ACHN (cell line): ENCODE data around the gene ANO8.
A peak's percentile ranks its signal among the peaks of the same experiment; 100 is the strongest.

ENCODE experiments used
- DNase-seq: peaks from one replicate; pipeline ENCODE4 v3.0.0-alpha.2; 2015
- in situ Hi-C: cut with HindIII; loops from 2 replicates; pipeline ENCODE4 v1.10.0; 2017; ENCODE audit warnings: low sequenced_read_pairs, low pct_ligation_motif_present, low pct_unique_long_range_greater_than_20kb

The ANO8 gene

DNA sequence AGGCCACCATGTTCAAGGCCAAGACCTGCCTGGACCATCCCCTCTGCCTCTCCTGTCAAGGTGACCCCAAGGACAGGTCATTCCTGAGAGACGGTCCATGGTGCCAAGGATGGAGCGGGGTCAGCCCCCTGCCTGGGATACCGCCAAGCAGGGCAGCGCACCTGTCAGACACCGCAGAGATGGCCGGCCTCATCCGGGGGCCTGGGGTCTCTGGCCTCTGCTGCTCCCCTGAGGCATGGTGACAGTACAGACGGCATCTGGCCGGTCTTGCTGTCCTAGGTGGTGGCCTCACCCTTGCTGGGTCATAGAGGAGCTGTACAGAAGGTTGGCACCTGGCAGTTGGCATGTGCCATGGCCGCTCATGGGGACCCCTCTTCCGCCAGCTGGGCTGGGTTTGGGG, 14.2 kb downstream of the ANO8 start:
- in situ Hi-C loops = no loop called here
- no peak for DNase-seq

DNA sequence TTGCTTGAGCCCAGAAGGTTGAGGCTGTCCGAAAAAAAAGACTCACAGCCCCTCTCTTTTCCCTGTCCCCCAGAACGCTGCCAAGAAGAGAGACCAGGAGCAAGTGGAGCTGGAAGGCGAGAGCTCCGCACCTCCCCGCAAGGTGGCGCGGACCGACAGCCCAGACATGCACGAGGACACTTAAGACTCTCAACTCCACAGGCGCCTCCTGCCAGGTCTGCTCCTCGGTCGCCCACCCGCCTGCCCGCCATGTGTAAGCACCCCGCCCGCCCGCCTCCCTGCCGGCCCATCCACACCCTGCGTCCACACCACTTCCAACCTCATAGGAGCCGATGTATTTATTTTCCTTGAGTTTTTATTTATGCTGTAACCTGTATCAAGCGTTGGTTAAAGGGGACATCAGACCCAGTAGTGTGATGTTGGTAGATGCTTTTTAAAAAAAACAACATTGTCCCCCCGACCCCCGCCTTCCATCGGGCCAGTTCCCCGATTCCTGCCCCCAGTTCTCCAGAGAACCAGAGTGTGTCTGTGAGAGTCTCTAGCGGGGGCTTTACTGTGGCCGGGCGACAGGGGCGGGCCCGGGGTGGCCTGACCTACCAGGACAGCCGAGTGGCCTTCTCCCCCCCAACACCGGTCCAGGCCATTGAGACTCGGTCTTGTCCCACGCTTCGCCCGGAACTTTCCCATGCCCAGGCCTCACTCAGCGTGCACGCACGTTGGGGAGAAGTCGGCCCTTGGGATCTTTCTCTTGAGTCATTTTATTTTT, 15.0 kb downstream of the ANO8 start:
- no peak for DNase-seq
- in situ Hi-C loops = no loop called here

DNA sequence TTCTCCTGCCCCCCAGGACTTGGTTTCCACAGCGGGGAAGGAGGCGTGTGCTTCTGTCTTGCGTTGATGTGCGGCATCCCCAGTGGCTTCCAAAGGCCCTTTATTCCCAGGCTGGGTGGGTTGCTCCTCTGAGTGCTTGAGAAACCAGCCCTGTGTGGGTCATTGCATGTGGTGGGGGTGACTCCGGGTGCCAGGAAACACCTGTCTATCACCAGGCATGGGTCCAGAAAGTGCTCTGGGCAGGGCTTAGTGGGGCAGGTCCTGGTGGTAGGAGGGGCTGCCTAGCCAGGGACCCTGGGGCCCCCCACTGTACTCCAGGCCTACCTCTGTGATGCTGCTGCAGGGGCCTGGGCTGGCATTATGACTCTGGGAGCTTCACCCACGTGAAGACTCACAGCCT, 15.7 kb downstream of the ANO8 start:
- no peak for DNase-seq
- in situ Hi-C loops = no loop called here

DNA sequence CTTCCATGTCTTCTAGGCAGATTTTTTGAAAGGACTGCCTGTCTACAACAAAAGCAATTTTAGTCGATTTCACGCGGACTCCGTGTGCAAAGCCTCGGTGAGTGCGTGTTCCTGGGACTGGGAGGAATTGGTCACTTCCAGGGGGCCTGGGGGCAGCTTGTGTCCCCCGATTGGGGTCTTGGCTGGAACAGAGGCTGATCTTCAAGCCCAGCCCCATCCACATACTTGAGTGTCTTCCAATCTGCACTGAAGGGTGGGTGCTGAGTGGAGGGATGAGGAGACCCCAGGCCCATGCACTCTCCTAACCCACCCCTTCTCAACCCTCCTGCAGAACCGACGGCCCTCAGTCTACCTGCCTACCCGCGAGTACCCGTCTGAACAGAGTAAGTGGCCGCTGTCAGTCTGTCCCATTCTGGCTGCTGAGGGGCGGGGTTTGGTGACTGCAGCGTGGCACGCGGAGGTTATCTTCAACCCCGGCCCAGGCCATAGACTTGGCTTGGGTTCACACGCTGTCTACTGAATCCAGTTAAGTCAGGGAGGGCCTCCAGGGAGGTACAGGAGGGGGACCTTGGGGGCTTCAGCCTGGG, 20.6 kb downstream of the ANO8 start:
- in situ Hi-C loops = no loop called here
- DNase-seq = no peak

DNA sequence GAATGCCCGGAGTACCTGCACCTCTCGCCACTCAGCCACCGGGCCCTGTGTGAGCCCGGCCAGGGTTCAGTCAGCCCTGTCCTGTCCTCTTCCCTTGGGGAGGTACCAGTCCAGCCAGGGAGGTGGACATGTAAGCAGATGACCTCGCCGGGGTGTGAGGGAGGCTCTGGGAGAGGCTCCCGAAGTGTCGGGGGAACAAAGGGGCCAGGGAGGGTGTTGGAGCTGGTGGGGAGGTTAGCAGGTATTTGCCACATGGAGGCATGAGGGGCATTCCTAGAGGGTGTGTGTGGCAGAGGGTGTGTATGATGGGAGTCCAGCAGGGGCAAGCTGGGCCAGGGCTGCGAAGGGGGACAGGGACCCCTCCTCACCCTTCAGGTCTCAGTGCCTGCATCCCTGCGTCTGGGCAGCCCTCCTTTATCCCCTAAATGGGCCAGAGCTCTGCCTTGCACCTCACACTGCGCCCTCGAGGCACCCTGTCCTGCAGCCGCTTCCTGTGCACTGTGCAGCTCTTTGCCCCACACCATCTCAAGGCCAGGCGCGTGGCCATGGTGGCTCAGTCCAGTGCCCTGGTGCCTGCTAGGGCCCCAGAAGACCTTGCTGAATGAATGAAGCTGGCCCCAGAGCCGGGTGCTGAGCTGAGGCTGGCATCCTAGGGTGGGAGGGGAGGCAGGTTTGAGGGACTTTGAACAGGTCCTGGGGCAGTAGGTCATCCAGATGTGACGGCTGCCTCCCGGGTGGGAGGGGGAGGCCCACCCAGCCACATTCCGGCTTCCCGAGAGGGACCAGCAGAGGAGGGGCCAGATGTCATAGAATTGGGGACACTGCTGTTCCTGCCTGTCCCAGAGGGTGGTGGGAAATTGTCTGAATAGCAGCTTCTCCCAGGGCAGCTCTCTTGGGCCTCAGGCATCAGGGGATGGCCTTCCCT, 22.2 kb downstream of the ANO8 start:
- in situ Hi-C loops = no loop called here
- no peak for DNase-seq

DNA sequence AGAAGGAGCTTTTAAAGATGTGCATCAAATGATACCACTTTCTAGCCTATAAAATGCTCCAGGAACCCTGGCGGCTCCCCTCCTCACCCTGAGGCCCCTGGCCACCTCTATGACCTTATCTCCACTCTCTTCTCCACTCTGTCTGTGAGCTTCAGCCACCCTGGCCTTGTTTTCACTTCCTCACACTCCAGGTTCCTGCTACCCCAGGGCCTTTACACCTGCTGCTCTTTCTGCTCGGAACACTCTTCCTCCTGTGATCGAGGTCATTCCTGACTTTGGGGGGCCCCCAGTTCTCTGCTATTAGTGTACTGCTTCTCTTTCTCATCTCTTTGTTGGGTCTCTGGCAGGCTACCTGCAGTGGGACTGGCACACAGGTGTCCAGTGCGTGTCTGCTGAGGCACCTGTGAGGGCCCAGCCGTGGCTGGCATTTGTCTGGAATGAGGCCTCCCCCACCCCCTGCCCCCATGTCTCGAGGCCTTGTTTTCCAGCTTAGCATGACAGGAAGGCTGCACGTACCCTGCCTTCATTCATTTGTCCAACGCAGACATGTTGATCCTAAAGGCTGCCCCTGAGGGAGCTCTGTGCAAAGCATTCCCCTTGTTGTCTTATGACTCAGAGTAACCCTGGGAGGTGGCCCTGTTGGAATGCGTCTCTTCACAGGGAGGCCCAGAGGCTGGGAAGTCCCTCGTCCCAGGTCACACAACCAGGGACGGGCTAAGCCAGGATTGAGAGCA, 23.0 kb downstream of the ANO8 start:
- in situ Hi-C loops = no loop called here
- peak; percentile 81 for DNase-seq

DNA sequence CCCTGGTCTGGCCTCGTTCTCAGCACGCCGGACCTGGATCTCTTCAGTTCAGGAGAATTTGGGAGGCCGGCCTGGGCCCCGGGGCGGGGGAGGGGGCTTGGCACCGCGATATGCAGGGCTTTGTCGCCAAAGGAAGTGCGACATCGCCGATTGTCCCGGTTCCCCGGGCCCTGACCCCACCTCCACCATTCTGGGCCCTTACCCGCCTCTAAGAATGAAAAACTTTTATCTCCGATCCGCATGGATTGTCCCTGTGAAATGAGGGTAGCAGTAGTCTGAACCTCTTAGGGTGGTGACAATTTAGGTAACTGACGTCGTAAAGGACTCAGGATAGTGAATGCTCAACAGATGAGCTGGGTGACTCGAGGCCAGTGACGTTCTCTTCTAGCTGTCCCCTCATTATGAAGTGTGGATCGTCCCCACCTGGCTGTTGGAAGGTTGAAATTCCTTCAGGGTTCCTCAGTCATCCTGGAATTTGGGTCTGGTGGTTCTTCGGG, 24.6 kb downstream of the ANO8 start:
- no peak for DNase-seq
- in situ Hi-C loops = no loop called here

DNA sequence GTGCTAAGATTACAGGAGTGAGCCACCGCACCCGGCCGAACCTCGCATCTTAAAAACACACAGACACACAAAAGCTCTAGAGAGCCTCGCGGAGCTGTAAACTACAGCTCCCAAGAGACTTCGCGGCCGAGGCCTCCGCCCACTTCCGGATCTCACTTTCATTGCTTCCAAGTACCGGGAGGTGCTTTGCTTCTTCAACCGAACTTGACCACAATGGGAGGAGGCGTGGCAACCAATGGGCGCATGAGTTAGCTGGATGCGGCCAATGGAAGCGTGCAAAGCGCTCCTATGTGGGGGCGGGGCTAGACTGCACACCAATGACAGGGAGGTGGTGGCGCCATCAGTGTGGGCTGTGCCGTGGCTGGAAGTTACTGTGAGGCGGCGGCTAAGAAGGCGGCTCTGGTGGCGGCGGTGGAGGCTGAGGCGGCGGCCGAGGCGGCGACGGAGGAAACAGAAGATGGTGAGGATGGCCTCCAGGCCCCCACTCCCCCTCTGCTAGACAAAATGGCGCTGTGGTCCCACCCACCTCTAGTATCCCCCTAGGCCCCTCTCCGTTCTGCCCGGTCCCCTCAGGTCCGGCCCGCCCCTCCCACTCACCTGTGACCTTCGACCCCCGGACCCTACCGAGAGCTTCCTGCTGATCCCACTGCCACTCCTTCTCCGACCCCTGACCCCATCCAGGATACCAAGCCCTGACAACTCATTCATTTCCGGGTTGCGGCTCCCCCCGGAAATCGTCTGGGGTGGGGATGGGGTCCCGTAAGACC, 25.3 kb downstream of the ANO8 start, which contains the start of gene DDA1:
DDA1 (plus strand) TSS at position 366 of the 767 bp plus-strand sequence; CDS start at position 458, 92 bp downstream.
- peak; percentile 99 for DNase-seq
- in situ Hi-C loops = no loop called here

DNA sequence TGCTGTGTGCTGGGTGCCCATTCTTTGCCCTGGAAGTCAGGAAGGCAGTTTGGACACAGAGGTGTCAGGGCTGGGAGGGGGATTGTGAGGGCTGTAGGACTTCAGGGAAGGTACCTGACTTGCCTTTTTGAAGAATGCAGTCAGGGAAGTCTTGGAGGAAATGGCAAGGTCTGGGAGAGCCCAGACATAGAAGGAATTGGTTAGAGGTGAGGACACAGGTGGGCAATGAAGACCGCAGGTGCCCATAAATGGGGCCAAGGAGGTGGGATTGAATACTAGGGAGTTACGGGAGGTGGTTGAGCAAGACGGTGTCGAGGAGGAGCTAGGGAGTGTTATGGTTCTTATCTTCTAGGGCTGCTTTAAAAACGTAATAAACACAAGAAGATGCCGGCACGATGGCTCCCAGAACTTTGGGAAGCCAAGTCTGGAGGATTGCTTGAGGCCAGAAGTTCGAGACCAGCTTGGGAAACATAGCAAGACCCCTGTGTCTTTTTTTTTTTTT, 26.7 kb downstream of the ANO8 start:
- in situ Hi-C loops = no loop called here
- DNase-seq = no peak

DNA sequence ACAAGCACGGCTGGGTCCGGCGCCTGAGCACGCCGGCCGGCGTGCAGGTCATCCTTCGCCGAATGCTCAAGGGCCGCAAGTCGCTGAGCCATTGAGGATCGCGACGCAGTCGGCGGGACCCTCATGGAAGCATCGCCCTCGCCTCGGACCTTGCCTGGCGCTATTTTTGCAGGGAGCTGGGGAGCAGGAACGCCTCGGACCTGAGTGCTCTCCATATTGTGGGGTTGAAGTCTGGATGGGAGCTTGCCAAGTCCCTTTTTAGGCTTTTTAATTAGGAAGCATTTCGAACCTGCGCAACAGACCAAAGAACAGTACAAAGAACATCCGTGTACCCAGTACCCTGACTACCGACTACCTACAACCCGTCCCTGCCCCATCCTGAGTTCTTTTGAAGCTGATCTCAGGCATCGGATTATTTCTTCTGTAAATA, 28.4 kb downstream of the ANO8 start:
- no peak for DNase-seq
- in situ Hi-C loops = no loop called here

DNA sequence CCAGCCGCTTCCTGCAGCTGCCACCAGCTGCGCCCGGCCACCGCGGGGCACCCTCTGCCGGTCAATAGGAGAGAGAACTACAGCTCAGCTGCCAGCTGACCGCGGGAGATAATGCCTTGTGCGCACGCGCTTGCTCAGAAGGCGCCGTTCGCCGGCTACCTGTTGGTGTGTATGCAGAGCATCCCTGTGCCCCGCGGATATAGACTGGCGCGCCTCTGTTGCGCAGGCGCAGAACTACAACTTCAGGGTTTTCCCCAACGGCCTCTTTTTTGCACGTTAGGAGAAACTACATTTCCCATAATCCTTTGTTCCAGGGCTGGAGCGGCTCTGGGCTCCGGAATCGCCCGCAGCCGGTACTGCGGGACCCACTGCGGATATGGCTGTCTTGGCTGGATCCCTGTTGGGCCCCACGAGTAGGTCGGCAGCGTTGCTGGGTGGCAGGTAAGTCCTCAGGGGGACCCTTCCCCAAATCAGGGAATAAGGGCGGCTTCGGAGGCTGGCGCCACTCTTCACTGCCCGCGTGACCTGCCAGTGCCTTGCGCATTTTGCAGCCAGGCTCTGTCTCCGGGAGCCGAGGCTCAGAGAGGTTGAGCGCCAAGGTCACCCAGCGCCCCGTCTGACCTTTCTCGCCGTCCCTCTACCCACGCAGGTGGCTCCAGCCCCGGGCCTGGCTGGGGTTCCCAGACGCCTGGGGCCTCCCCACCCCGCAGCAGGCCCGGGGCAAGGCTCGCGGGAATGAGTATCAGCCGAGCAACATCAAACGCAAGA, 29.0 kb downstream of the ANO8 start, which contains the start of gene MRPL34:
MRPL34 (plus strand) TSS at position 356 of the 768 bp plus-strand sequence; CDS start at position 377, 21 bp downstream.
- DNase-seq = peak; percentile 97
- in situ Hi-C loops = no loop called here

DNA sequence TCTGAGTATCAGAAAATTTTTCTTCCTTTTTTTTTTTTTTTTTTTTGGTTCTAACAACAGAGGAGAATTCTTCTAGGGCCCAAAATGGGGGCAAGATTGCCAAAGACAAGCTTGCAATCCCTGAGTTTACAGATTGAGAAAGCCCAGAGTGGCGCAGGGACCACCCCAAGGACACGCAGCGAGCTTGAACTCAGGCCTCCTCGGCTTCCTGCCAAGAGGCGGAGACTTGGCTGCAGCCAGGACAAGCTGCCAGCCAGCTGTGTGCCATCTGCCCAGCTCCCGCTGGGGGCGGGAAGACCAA, 29.5 kb downstream of the ANO8 start:
- DNase-seq = no peak
- in situ Hi-C loops = no loop called here

DNA sequence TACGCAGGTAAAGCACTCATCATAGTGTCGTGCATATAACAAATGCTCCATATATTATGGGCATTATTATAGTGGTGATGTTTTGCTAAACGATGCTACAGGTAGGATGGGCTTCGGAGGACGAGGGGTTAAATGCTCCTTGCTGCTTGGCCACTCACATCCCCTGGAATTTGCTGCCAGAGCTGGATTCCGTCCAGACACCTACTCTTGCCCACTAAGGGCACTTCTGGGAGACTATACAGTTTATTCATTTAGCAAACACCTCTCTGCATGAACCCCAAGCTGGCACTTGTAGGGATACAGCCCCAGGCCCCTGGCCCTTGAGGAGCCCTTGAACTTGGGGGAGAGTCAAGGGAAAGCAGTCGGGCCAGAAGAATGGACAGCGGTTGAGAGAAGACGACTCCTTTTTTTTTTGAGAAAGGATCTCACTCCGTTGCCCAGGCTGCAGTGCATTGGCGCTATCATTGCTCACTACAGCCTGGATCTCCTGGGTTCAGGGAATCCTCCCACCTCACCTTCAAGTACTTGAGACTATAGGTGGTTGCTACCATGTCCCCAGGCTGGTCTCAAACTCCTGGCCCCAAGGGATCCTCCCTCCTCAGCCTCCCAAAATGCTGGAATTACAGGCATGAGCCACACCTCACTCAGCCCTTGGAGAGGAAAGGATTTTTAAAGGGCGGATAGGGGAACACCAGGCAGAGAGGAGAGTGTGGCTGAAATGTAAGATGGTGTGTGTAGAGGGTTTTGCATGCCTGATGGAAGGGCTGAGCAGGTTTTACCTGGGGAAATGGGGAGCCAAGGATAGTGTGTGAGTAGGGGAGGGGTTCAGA, 30.1 kb downstream of the ANO8 start:
- peak; percentile 22 for DNase-seq
- in situ Hi-C loops = no loop called here

DNA sequence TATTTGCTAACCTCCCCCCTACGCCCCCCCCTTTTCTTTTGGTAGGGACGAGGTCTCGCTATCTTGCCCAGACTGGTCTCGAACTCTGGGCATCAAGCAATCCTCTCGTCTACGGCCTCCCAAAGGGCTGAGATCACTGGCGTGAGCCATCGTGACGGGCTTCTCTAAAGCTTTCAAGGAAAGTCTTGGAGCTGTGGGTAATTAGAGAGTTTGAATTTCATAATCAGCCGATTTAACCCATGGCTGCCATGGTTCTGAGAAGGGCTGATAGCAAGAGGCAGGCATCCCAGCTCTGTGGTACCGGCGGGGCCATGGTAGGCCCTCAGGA, 30.8 kb downstream of the ANO8 start:
- no peak for DNase-seq
- in situ Hi-C loops = no loop called here

DNA sequence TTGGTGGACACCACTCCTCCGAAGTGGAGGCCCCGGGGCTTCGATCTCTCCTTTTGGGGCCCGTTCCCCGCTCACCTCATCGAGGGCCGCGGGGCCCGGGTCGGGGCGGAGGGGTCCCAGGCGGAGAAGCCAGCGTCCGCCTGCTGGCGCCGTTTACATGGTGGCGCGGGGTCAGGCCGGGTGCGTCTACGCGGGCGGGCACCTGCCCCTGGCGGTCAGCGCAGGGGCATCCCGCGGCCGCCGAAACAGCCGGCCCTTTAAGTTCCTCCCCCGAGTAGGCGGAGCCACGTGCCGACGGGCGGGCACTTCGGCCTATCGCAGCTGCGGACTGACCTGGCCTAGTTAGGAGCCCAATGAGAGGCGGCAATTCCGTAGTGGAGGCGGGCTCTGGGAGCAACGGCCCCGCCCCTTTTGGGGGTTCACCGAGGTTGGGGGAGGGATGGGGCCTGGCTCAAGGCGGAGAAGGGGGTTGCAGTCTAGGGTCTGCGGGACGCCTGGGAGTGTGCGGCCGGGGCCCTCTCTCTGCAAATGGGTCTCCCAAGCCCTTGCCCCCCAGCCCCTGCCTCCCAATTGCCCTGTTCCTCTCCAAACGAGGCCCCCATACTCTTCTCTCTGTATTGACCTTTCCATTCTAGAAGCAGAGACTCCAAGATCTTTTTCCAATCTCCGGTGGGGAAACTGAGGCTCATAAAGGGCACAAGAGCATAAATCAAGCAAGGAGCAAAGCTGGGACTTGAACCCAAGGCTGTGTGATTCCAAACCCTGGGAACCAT, 31.3 kb downstream of the ANO8 start, which contains the start of gene ABHD8:
ABHD8 (minus strand) TSS at position 259 of the 773 bp plus-strand sequence. CDS start 1,809 bp downstream, outside the sequence.
- in situ Hi-C loops = no loop called here
- peak; percentile 94 for DNase-seq
